HG03432 (cell line): ENCODE results near the gene BUB1.
"Not testable (repeated sequence)": the region's sequence is repeated elsewhere in the genome, so short reads cannot be mapped to it uniquely, and the experiment has no call there.

Experiments used
- ATAC-seq: cut with Tn5 transposase; IDR thresholded peaks from one replicate; pipeline ENCODE4 v1.9.1; 2021; ENCODE audit warnings: mild to moderate bottlenecking, moderate library complexity; ENCODE audit not compliant: unreplicated experiment

The BUB1 gene

GRCh38 chr2:110659248-110659647 lies 18.6 kb downstream of the BUB1 start:
- no peak for ATAC-seq

GRCh38 chr2:110657724-110658305 lies 20.0 kb downstream of the BUB1 start:
- ATAC-seq = no peak

GRCh38 chr2:110655701-110656100 lies 22.2 kb downstream of the BUB1 start:
- ATAC-seq = no peak

DNA sequence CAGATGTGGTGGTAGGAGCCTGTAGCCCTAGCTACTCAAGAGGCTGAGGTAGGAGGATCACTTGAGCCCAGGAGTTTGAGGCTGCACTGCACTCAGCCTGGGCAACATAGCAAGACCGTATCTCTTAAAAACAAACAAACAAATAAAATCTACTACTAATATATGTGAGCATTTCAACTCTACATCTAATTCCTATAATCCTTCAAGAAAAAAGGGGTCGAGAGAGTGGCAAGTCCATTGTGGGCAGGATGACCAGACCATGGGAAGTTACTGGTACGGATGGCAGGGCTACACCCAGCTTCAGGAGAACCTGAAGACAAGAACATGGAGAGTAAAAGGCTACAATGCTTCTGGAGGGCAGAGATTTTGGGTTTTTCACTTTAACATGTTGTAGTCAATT lies 24.0 kb downstream of the BUB1 start:
- ATAC-seq = no peak

DNA sequence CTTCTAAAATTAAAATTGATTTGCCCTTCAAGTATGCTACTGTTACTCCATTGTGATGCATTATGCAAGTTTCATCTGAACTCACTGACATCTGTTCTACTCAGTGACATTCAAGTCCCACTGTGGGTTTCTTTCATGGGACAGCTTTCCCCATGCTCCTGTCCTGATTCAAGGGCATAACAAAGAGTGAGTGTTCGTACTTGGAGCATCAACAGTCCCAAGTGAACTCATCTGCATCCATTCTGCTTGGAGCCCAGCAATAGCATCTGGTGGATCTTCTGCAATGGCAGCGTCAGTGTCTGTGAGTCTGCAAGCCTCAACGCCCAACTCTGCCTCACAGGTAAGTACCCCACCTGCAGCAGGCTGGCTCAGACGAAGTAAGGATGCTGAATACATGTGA lies 27.5 kb downstream of the BUB1 start:
- ATAC-seq = no peak

GRCh38 chr2:110647777-110648176 lies 30.1 kb downstream of the BUB1 start:
- ATAC-seq = no peak

DNA sequence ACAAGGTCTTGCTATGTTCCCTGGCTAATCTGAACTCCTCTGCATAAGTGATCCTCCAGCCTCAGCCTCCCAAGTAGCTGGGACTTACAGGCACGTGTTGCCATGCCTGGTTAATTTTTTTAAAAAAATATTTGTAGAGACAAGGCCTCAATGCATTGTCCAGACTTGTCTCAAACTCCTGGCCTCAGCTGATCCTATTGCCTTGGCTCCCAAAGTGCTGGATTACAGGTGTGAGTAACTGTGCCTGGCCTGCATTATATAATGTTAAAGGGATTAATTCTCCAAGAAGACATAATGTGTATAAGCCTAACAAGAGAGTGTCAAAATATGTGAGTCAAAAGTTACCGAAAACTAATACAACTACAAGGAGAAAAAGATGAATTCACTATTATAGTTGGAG lies 32.2 kb downstream of the BUB1 start:
- ATAC-seq = no peak

DNA sequence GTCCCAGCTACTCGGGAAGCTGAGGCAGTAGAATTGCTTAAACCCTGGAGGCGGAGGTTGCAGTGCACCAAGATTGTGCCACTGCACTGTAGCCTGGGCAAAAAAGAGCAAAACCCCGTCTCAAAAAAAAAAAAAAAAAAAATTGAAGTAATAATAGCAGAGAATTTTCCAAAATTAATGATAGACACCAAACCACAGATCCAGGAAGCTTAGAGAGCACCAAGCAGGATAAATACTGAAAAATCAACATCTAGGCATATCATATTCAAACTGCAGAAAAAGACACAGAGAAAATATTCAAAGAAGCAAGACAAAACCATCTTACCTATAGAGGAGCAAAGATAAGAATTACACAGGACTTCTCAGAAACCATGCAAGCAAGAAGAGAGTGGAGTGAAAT lies 33.5 kb downstream of the BUB1 start:
- ATAC-seq = no peak

DNA sequence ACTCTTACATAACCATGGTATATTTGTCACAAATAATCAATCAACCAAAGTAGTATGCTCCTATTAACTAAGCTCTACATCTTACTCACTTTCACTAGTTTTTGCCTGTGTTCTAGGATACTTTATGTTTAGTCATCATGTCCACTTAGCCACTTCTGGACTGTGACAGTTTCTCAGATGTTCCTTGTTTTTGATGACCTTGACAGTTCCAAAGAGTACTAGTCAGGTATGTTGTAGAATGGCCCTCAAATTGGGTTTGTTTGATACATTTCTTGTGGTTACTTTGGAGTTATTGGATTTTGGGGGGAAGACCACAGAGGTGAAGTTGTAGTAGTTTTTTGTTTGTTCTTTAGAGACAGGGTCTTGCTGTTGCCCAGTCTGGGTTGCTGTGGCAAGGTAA lies 35.5 kb downstream of the BUB1 start:
- no peak for ATAC-seq

GRCh38 chr2:110639972-110640371 lies 37.9 kb downstream of the BUB1 start:
- no peak for ATAC-seq

DNA sequence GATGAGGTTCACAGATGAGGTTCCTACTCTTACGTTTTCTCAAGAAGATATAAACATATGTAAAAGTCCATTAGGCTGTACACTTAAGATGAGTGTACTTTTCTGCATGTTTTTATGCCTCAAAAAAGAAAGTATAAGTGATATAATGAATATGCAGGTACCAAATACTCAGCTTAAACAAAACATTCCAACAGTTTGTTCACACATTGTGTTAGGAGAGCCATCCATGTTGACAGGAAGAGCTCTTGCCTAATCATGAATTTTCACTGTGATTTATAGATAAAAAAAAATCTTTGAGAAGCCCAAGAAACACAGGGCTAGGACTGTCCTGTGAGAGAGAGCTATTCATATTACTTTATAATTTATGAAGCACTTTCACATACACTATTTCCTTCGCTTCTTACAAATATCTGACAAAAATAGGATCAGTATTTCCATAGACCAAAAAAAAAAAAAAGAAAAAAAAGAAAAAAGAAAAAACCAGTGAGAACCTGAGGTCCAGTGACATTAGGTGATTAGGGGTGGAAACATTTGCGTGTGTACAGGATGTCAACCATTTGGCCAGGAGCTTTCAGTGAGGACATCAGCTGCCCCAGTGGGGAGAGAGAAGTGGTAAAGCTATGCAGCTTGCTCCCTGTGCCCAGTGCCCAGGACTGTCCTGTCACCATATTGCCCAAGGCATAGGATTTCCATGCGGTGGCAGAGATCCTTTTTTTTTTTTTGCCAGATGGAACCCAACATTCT lies 38.7 kb downstream of the BUB1 start:
- ATAC-seq = no peak

DNA sequence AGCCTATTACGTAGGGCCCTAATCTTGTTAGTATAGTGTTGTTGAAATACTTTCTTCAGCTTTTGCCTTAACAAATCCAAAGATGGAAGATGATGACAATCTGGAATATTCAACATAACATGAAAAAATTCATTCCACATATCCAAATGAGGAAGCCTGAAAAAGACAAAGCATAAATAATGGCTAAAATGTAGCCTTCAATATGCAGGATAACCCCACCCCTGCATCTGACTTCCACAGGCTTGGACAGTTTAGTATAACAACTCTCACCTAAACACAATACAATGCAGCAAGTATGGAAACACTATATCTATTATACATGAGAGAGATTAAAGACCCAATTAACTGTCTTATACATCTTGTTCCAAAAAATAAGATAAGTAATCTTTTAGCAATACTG lies 39.9 kb downstream of the BUB1 start:
- ATAC-seq = no peak

DNA sequence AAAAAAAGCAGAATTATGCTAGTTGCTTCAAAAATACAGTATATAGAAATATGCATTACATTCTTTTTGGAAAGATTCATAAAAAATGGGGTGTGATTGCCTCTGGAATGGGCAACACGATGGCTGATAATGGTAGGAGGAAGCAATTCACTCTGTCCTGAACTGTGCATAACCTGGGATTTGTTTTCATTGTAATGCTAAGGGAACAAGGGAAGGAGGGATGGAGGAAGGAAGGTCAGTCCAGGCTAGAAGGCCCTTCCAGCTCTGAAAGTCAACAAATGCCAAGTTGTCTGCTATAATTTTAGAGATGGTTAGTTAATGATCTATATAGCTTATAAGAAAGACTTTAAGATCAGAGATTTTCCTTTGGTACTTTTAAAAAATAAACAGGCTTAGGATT lies 40.8 kb downstream of the BUB1 start:
- no peak for ATAC-seq

- not testable (repeated sequence) for ATAC-seq
Measured at GRCh38 chr2:110635949-110636628, 41.8 kb downstream of the BUB1 start.

DNA sequence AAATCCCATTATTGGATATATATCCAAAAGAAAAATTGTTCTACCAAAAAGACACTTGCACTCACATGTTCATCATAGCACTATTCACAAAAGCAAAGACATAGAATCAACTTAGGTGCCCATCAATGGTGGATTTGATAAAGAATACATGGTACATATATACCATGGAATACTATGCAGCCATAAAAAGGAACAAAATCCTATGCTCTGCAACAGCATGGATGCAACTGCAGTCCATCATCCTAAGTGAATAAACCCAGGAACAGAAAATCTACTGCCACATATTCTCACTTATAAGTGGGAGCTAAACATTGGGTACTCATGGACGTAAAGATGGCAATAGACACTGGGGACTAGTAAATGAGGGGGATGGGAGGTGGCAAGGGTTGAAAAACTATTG lies 50.5 kb downstream of the BUB1 start:
- not testable (repeated sequence) for ATAC-seq

- not testable (repeated sequence) for ATAC-seq
Measured at GRCh38 chr2:110619326-110619939, 58.4 kb downstream of the BUB1 start.

DNA sequence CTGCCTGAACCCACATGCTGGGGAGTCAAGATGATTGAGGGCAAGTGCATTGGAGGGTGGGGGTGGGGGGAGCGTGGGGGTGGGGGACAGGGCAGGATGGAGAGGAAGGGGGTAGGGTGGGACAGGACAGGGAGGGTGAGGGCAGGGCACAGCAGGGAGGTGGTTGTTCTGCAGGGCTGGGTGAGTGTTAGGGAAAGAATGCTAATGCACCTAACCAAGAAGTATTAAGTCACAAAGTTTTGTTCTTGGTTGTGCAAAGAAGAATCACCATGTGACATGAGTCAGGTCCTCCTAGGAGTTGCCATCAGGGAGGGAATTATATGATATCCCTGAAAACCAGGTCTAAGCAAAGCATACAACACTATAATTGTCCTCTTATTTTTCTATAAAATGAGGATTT lies 63.9 kb downstream of the BUB1 start:
- ATAC-seq = not testable (repeated sequence)

DNA sequence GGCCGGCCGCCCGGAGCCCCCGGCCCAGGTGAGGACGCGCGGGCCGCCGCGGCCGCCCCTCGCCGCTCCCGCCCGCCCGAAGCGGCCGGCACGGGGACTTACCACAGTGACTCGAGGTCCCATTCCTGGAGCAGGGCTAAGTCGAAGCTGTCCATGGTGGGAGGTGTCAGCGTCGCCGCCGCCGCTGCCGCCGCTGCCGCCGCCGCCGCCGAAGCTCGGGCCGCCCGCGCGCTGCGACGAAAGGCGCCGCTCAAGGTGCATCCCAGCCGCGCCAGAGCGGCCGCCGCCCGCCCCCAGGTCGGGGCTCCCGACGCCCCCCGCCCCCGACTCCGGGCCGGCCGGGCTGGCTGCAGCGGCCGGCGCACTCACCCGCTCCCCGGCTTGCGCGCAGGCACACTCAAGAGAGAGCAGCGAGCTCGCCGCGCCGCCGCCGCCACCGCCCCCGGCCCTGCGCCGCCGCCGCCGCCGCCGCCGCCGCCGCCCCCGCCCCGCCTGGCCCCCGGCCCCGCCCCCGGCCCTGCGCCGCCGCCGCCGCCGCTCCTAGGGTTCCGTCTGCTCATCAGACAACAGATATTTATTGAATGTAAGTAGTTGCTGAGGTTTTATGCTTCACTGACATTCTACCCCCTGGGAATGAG lies 67.1 kb downstream of the BUB1 start:
- peak; percentile 45 for ATAC-seq

GRCh38 chr2:110609843-110610612 lies 67.8 kb downstream of the BUB1 start:
- peak; percentile 40 for ATAC-seq

DNA sequence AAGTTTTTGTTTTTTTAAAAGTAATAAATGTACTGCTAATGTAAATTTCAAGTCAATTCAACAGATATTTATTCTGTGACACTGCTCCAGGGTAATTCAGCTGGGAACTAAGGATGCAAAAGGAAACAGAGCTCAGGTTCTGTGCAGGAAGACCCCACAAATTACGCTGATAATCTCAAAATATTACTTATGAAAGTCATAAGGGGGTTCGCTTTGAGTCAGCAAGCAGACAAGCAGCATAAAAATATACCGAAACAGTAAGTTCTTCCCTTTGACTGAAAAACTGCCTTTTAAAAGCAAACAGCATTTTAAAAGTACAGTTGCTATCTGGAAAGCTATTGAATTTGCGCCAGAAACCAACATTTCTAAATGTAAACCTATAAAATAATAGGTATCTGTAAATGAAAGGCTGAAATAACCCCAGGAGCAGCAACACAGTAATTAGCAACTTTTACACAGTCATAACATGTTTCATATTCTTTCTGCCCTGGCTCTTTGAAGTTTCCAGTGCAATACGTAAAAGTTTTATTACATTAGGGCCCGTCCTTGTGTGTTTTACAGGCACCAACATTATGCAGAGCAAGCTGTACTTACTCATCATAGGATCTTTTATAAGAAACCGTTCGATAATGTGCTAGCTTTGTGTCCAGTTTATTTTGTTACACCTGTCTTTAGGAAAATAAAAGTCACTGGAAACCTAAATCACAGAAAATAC lies 68.9 kb downstream of the BUB1 start:
- ATAC-seq = not testable (repeated sequence)
